Left ventricle myocardium inferior (tissue), 1 donor: Measurements from ENCODE around the gene TGFBI. TPM values are rescaled to one million over a fixed set of nuclear protein-coding genes. Genes with fewer than 3 reads are reported as not detected.

ENCODE experiments used
- DNase-seq: peaks from one replicate; pipeline ENCODE4 v3.0.0-alpha.2; 2020
- H3K27ac ChIP-seq: fragments of 200-600 bp; replicated peaks from 2 replicates; pipeline ENCODE4 v1.8.0; 2021
- H3K27me3 ChIP-seq: fragments of 200-600 bp; 2 replicates; pipeline ENCODE4 v1.8.0; 2021; ENCODE audit warnings: low read depth
- H3K36me3 ChIP-seq: fragments of 200-600 bp; 2 replicates; pipeline ENCODE4 v1.8.0; 2021
- H3K4me1 ChIP-seq: fragments of 200-600 bp; 2 replicates; pipeline ENCODE4 v1.8.0; 2021
- H3K4me3 ChIP-seq: fragments of 200-600 bp; 2 replicates; pipeline ENCODE4 v1.8.0; 2021; ENCODE audit warnings: mild to moderate bottlenecking, moderate library complexity
- H3K9me3 ChIP-seq: fragments of 200-600 bp; replicated peaks from 2 replicates; pipeline ENCODE4 v1.8.0; 2021
- CTCF ChIP-seq: fragments of 200-600 bp; IDR thresholded peaks from 2 replicates; pipeline ENCODE4 v1.8.0; 2021; ENCODE audit warnings: antibody characterized with exemption, mild to moderate bottlenecking, borderline replicate concordance
- intact Hi-C: fragments of 100-400 bp; cut with micrococcal nuclease; formaldehyde crosslinking; loops from one replicate; pipeline ENCODE4 v1.11.0; 2022
- total RNA-seq: library from RNA; stranded (reverse); fragmentation: NEBNext Ultra II Directional; extraction: Animal tissue kit (Norgen Biotek cat#: 25700); gene quantifications from one replicate; pipeline ENCODE4 v1.2.1, GENCODE V29; 2021
- donor health status: DM: no; HTN: yes; CAD: no; lungs with severe emphysema.

The TGFBI gene
- total RNA-seq, 1 donor from 2014 or later: 43.4 TPM

- Histone ChIP-seq H3K27ac (peak overlapping the region; percentile 93), H3K9me3 (no peaks in the 10 kb centered on the region), H3K27me3 (no peaks in the 10 kb centered on the region), H3K4me1 (peaks cover 98% of the 10 kb centered on the region), H3K36me3 (peaks cover 15% of the 10 kb centered on the region), H3K4me3 (peak overlapping the region; percentile 6)
- TF ChIP-seq CTCF: no peak
- DNase-seq: no peak
- intact Hi-C loops: loop anchor here (10.0 kb wide), 1 partner anchor 52 kb away; no protein-coding TSS in a partner anchor
Observed at GRCh38 chr5:136032564-136032963, 3.8 kb downstream of the TGFBI start.

GRCh38 chr5:136033234-136033633 is 4.4 kb downstream of the TGFBI start:
- peak overlapping the region; percentile 93 for H3K27ac ChIP-seq
- H3K4me1 ChIP-seq: peaks cover 97% of the 10 kb centered on the region
- DNase-seq: no peak
- intact Hi-C loops: loop anchor here (10.0 kb wide), 1 partner anchor 52 kb away; no protein-coding TSS in a partner anchor
- no peaks in the 10 kb centered on the region for H3K27me3 ChIP-seq
- H3K36me3 ChIP-seq: peaks cover 15% of the 10 kb centered on the region
- H3K4me3 ChIP-seq: no peak overlapping the region
- no peaks in the 10 kb centered on the region for H3K9me3 ChIP-seq
- TF ChIP-seq CTCF: no peak

- no peak for TF ChIP-seq CTCF
- no peaks in the 10 kb centered on the region for H3K27me3 ChIP-seq
- H3K9me3 ChIP-seq: peaks cover 5% of the 10 kb centered on the region
- H3K27ac ChIP-seq: no peak overlapping the region
- H3K4me1 ChIP-seq: peaks cover 91% of the 10 kb centered on the region
- no peak for DNase-seq
- no peak overlapping the region for H3K4me3 ChIP-seq
- intact Hi-C loops: loop anchor here (10.0 kb wide), 1 partner anchor 51 kb away; no protein-coding TSS in a partner anchor
- H3K36me3 ChIP-seq: peaks cover 15% of the 10 kb centered on the region
Observed at GRCh38 chr5:136033848-136034247, 5.1 kb downstream of the TGFBI start.

- Histone ChIP-seq H3K27me3 (no peaks in the 10 kb centered on the region), H3K27ac (peak overlapping the region; percentile 17), H3K4me3 (no peak overlapping the region), H3K4me1 (peaks cover 84% of the 10 kb centered on the region), H3K9me3 (peaks cover 6% of the 10 kb centered on the region), H3K36me3 (peaks cover 15% of the 10 kb centered on the region)
- intact Hi-C loops: loop anchor here (10.0 kb wide), 1 partner anchor 50 kb away; no protein-coding TSS in a partner anchor
- TF ChIP-seq CTCF: no peak
- no peak for DNase-seq
Observed at GRCh38 chr5:136034492-136034891, 5.7 kb downstream of the TGFBI start.

- Histone ChIP-seq H3K4me3 (no peak overlapping the region), H3K27ac (peak overlapping the region; percentile 17), H3K27me3 (no peaks in the 10 kb centered on the region), H3K4me1 (peaks cover 79% of the 10 kb centered on the region), H3K36me3 (peaks cover 15% of the 10 kb centered on the region), H3K9me3 (peaks cover 6% of the 10 kb centered on the region)
- TF ChIP-seq CTCF: no peak
- intact Hi-C loops: loop anchor here (10.0 kb wide), 1 partner anchor 50 kb away; no protein-coding TSS in a partner anchor
- DNase-seq: no peak
Observed at GRCh38 chr5:136034984-136035383, 6.2 kb downstream of the TGFBI start.
